HepG2 (cell line): ENCODE data around the gene CEP128. TPM values are rescaled to one million over a fixed set of nuclear protein-coding genes. Genes with fewer than 3 reads are reported as not detected.

ENCODE experiments used
- ATAC-seq: fragments of 200-7000 bp; cut with Tn5 transposase; 3 replicates; pipeline ENCODE4 v1.9.1; 2020; ENCODE audit warnings: mild to moderate bottlenecking, moderate library complexity
- BruUV-seq: library from RNA; stranded (reverse); fragments of 400-500 nt; replicated peaks from 2 replicates; lab custom pipeline; 2021; lab: Mats Ljungman, UMichigan
- CTCF ChIA-PET: fragments of 300-600 bp; formaldehyde crosslinking; extraction: SDS; loops from one replicate; lab custom pipeline; 2021; ENCODE audit warnings: low total read pairs, inconsistent platforms, low intra/inter-chr PET ratio; lab: Yijun Ruan, JAX
- POLR2A ChIA-PET: fragments of 350-600 bp; sonication (Branson Sonifier 250); formaldehyde crosslinking; loops from one replicate; lab custom pipeline; 2020; ENCODE audit warnings: antibody characterized with exemption, inconsistent platforms; lab: Yijun Ruan, JAX
- DNase-seq: peaks from one replicate; pipeline ENCODE4 v3.0.0-alpha.2; 2015; ENCODE audit warnings: low spot score
- FAIRE-seq: peaks from 3 replicates; lab custom pipeline; 2011; peaks lifted over from hg19 to GRCh38; lab: Jason Lieb, UNC
- H2AFZ ChIP-seq: one replicate; pipeline ENCODE4 v1.6.1; 2011; ENCODE audit warnings: low read length, inconsistent platforms
- H3K27ac ChIP-seq: fragments of 300-600 bp; 3 replicates; pipeline ENCODE4 v1.8.0; 2011; ENCODE audit warnings: mixed run types, mild to moderate bottlenecking, mixed read lengths, low read length, inconsistent platforms; ENCODE audit not compliant: insufficient read depth; ENCODE audit errors: extremely low read length
- H3K27me3 ChIP-seq, 2 experiments: fragments of 200-600 bp in 1 of 2; 2 replicates in 1 of 2; 3 replicates in 1 of 2; pipeline versions ENCODE4 v1.6.0 to v1.8.0; 2011; ENCODE audit warnings: low read length in 2 of 2, mild to moderate bottlenecking in 2 of 2, moderate library complexity in 2 of 2, inconsistent platforms in 1 of 2; ENCODE audit not compliant: insufficient read depth in 2 of 2, control insufficient read depth in 1 of 2
- H3K36me3 ChIP-seq, 2 experiments: fragments of 200-600 bp in 1 of 2; replicated peaks in 1 of 2; 2 replicates in 1 of 2; 3 replicates in 1 of 2; pipeline versions ENCODE4 v1.5.1 to v1.8.0; 2011; ENCODE audit warnings: low read length in 2 of 2, inconsistent platforms in 1 of 2; ENCODE audit not compliant: insufficient read depth in 2 of 2, control insufficient read depth in 1 of 2
- H3K4me1 ChIP-seq: 2 replicates; pipeline ENCODE4 v1.5.1; 2012; ENCODE audit warnings: low read length, inconsistent platforms; ENCODE audit not compliant: insufficient read depth
- H3K4me2 ChIP-seq: 2 replicates; pipeline ENCODE4 v1.6.0; 2011; ENCODE audit warnings: low read depth, low read length, inconsistent platforms
- H3K4me3 ChIP-seq, 3 experiments: fragments of 200-600 bp in 1 of 3; sonication (generic), shearing (Covaris generic) in 1 of 3; replicated peaks in 1 of 3; 2 replicates each; pipeline ENCODE4 v1.5.1; 2011 to 2016; ENCODE audit warnings: low read length in 3 of 3, inconsistent platforms in 2 of 3, low read depth in 2 of 3, mild to moderate bottlenecking in 2 of 3, control low read depth in 1 of 3, mixed read lengths in 1 of 3; ENCODE audit not compliant: insufficient read depth in 1 of 3
- H3K79me2 ChIP-seq: one replicate; pipeline ENCODE4 v1.6.1; 2011; ENCODE audit warnings: low read length, inconsistent platforms; ENCODE audit not compliant: insufficient read depth
- H3K9ac ChIP-seq: 2 replicates; pipeline ENCODE4 v1.6.0; 2011; ENCODE audit warnings: mild to moderate bottlenecking, low read depth, low read length, inconsistent platforms; ENCODE audit not compliant: insufficient read depth
- H3K9me3 ChIP-seq: 2 replicates; pipeline ENCODE4 v1.5.1; 2012; ENCODE audit warnings: mild to moderate bottlenecking, low read length
- H4K20me1 ChIP-seq: 2 replicates; pipeline ENCODE4 v1.6.0; 2011; ENCODE audit warnings: inconsistent platforms, mild to moderate bottlenecking, low read length, moderate library complexity; ENCODE audit not compliant: insufficient read depth
- CERS6 ChIP-seq: sonication (generic); formaldehyde crosslinking; IDR thresholded peaks from 2 replicates; pipeline ENCODE4 v1.5.0; 2020; ENCODE audit warnings: missing genetic modification reagents
- HIC2 ChIP-seq: sonication (generic); formaldehyde crosslinking; IDR thresholded peaks from 2 replicates; pipeline ENCODE4 v1.9.0; 2022; ENCODE audit warnings: low read depth, missing genetic modification reagents
- JARID2 ChIP-seq: sonication (generic); formaldehyde crosslinking; IDR thresholded peaks from 2 replicates; pipeline ENCODE4 v1.8.1; 2023; ENCODE audit warnings: missing genetic modification reagents, inconsistent platforms; ENCODE audit not compliant: insufficient replicate concordance
- JDP2 ChIP-seq: sonication (generic); formaldehyde crosslinking; IDR thresholded peaks from 2 replicates; pipeline ENCODE4 v1.8.1; 2022; ENCODE audit warnings: missing genetic modification reagents, borderline replicate concordance
- KDM1A ChIP-seq: IDR thresholded peaks from 2 replicates; pipeline ENCODE4 v1.6.1; 2016; ENCODE audit warnings: missing compliant biosample characterization
- MBNL3 ChIP-seq: fragments of 250-450 bp; sonication (Bioruptor Pico); conservative IDR thresholded peaks from 2 replicates; pipeline ENCODE4 v1.8.0; 2022; ENCODE audit warnings: mild to moderate bottlenecking, inconsistent platforms
- MED8 ChIP-seq: sonication (generic); formaldehyde crosslinking; IDR thresholded peaks from 2 replicates; pipeline ENCODE4 v1.8.1; 2023; ENCODE audit warnings: mild to moderate bottlenecking, missing genetic modification reagents; ENCODE audit not compliant: insufficient replicate concordance
- MLX ChIP-seq: IDR thresholded peaks from 2 replicates; pipeline ENCODE4 v1.6.1; 2016
- POLR2A ChIP-seq, 2 experiments: IDR thresholded peaks; 2 replicates each; pipeline ENCODE4 v1.6.1; 2011; ENCODE audit warnings: low read depth in 2 of 2, low read length in 2 of 2, mild to moderate bottlenecking in 1 of 2, moderate library complexity in 1 of 2; ENCODE audit not compliant: insufficient read depth in 1 of 2
- STAG1 ChIP-seq: sonication (generic); formaldehyde crosslinking; IDR thresholded peaks from 2 replicates; pipeline ENCODE4 v1.4.0; 2020; ENCODE audit warnings: missing genetic modification reagents
- TFE3 ChIP-seq: IDR thresholded peaks from 2 replicates; pipeline ENCODE4 v1.6.1; 2016
- THYN1 ChIP-seq: sonication (generic); formaldehyde crosslinking; IDR thresholded peaks from 2 replicates; pipeline ENCODE4 v1.8.1; 2023; ENCODE audit warnings: low read depth, mild to moderate bottlenecking, moderate library complexity, missing genetic modification reagents, borderline replicate concordance
- ZNF709 ChIP-seq: sonication (generic); formaldehyde crosslinking; IDR thresholded peaks from 2 replicates; pipeline ENCODE4 v1.5.0; 2020; ENCODE audit warnings: mild to moderate bottlenecking, missing genetic modification reagents
- ZNF713 ChIP-seq: sonication (generic); formaldehyde crosslinking; IDR thresholded peaks from 2 replicates; pipeline ENCODE4 v1.4.0; 2020; ENCODE audit warnings: mild to moderate bottlenecking, missing genetic modification reagents
- ZUFSP ChIP-seq: sonication (generic); formaldehyde crosslinking; IDR thresholded peaks from 2 replicates; pipeline ENCODE4 v1.9.0; 2021; ENCODE audit warnings: missing genetic modification reagents, mild to moderate bottlenecking, borderline replicate concordance
- WGBS: methylation state at CpG from one replicate; pipeline ENCODE4 v1.1.6; 2017; ENCODE audit warnings: low lambda C conversion rate; 5-methylcytosine and 5-hydroxymethylcytosine counted together
- in situ Hi-C: cut with HindIII; loops from 2 replicates; pipeline ENCODE4 v1.10.0; 2017; ENCODE audit warnings: low pct_unique_long_range_greater_than_20kb; ENCODE audit not compliant: extremely low pct_ligation_motif_present
- intact Hi-C: fragments of 100-400 bp; cut with micrococcal nuclease; formaldehyde crosslinking; loops from one replicate; pipeline ENCODE4 v1.10.0; 2022; ENCODE audit not compliant: unreplicated experiment
- polyA plus RNA-seq, 8 experiments: library from polyadenylated mRNA; depleted of rRNA in 3 of 8; stranded (reverse) in 7 of 8; unstranded in 1 of 8; fragments of >200 nt; fragmentation: Illumina TruSeq in 4 of 8; extraction: Trizol in 4 of 8; gene quantifications; 2 replicates each; pipeline versions ENCODE4 v1.2.1 to v1.2.3, GENCODE V29; 2011 to 2016; ENCODE audit warnings: low read depth in 4 of 8, missing spikeins in 1 of 8, mixed read lengths in 1 of 8; ENCODE audit not compliant: insufficient read depth in 1 of 8
- total RNA-seq, 5 experiments: library from RNA; depleted of rRNA; stranded (reverse); fragments of >200 nt; fragmentation: Illumina TruSeq; extraction: Trizol; gene quantifications; 2 replicates each; pipeline ENCODE4 v1.2.3, GENCODE V29; 2016; ENCODE audit warnings: low read depth in 1 of 5

Gene CEP128
- total and polyA plus RNA-seq, 2 of the 13 experiments (the other 11 are each of a cell fraction or from before 2014, with no cell fraction given), result 1.3 to 7.5 TPM

- TF ChIP-seq JDP2 (CRISPR knock-in tag) (no peak), STAG1 (CRISPR knock-in tag) (no peak), MBNL3 (CRISPR knock-in tag) (no peak), KDM1A (CRISPR knock-in tag) (no peak), THYN1 (CRISPR knock-in tag) (no peak), JARID2 (CRISPR knock-in tag) (no peak), MLX (CRISPR knock-in tag) (no peak), ZNF713 (CRISPR knock-in tag) (no peak), MED8 (no peak), POLR2A (IDR thresholded peaks at IDR 0.05; ENCODE audit: insufficient read depth in 1 of 2, low read depth in 2 of 2, low read length in 2 of 2) (no peak)
These were observed 395.3 kb downstream of the CEP128 start (continued) for GRCh38 chr14:80545935-80546854.

GRCh38 chr14:80544366-80544765 lies 397.2 kb downstream of the CEP128 start:
- intact Hi-C loops, result no loop called here
- WGBS, result 82% methylated on average over 2 of the region's 2 CpGs
- no TSS peak for BruUV-seq
- H3K4me1 ChIP-seq, result no peaks in the 10 kb centered on the region
- no peaks in the 10 kb centered on the region for H3K79me2 ChIP-seq
- ChIA-PET POLR2A (no interaction called here), CTCF (no interaction called here)
- H3K27me3 ChIP-seq, result no peaks in the 10 kb centered on the region
- no peak overlapping the region for H3K4me2 ChIP-seq
- H4K20me1 ChIP-seq, result no peaks in the 10 kb centered on the region
- H3K36me3 ChIP-seq, result no peaks in the 10 kb centered on the region
- H2AFZ ChIP-seq, result no peak overlapping the region
- no peak overlapping the region for H3K27ac ChIP-seq
- DNase-seq, result no peak
- H3K4me3 ChIP-seq, result no peak overlapping the region
- no peak for FAIRE-seq
- no peaks in the 10 kb centered on the region for H3K9me3 ChIP-seq
- ATAC-seq, result no peak
- H3K9ac ChIP-seq, result no peak overlapping the region
- in situ Hi-C loops, result no loop called here
- TF ChIP-seq CERS6 (CRISPR knock-in tag) (no peak), ZNF709 (CRISPR knock-in tag) (no peak), HIC2 (no peak), TFE3 (CRISPR knock-in tag) (no peak), ZUFSP (no peak)
